D721Med (cell line): ENCODE data around the gene WNK1.

Experiments
- DNase-seq: peaks from one replicate; pipeline ENCODE4 v3.0.0; 2011; ENCODE audit warnings: low spot score; ENCODE audit not compliant: insufficient read length
- FAIRE-seq: peaks from 2 replicates; lab custom pipeline; 2011; peaks lifted over from hg19 to GRCh38; lab: Jason Lieb, UNC
- TF ChIP-seq, protein P1 (sequence below): IDR thresholded peaks from 2 replicates; pipeline ENCODE4 v1.5.1; 2012; ENCODE audit warnings: mild to moderate bottlenecking, control low read depth; ENCODE audit not compliant: insufficient read depth; ENCODE audit errors: missing control alignments

Gene WNK1

DNA sequence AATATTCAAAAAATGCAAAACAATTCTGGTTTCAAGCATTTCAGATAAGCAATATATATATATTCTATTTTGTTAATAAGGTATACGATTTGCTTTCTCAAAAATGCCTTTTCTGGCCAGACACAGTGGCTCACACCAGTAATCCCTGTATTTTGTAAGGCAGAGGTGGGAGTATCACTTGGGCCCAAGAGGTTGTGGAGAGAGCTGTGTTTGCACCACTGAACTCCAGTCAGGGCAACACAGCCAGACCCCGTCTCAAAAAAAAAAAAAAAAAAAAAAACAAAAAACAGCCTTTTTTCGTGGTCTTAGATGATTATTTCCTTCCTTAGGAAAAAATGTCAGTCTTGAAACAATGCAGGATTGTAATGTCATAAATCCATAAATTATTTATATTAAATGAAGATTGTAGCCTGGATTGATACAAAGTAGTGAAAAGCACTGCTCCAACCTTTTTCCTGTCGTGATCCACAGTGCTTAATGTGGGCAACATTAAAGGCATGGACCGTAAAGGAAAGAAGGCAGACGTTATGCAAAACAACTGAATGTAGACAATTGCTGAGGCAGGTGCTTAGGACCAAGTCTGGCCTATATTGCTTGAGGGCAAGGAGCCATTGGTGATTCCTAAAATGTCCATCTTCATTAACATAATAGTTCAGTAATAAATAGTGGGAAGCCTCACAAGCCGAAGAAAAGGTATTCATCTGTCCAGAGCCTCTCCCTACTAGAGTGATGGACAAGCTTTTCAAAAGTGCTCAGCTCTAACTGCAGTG is 160.3 kb downstream of the WNK1 start:
- FAIRE-seq (no peak), DNase-seq (no peak)
- TF ChIP-seq, protein P1, sequence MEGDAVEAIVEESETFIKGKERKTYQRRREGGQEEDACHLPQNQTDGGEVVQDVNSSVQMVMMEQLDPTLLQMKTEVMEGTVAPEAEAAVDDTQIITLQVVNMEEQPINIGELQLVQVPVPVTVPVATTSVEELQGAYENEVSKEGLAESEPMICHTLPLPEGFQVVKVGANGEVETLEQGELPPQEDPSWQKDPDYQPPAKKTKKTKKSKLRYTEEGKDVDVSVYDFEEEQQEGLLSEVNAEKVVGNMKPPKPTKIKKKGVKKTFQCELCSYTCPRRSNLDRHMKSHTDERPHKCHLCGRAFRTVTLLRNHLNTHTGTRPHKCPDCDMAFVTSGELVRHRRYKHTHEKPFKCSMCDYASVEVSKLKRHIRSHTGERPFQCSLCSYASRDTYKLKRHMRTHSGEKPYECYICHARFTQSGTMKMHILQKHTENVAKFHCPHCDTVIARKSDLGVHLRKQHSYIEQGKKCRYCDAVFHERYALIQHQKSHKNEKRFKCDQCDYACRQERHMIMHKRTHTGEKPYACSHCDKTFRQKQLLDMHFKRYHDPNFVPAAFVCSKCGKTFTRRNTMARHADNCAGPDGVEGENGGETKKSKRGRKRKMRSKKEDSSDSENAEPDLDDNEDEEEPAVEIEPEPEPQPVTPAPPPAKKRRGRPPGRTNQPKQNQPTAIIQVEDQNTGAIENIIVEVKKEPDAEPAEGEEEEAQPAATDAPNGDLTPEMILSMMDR, result no peak

DNA sequence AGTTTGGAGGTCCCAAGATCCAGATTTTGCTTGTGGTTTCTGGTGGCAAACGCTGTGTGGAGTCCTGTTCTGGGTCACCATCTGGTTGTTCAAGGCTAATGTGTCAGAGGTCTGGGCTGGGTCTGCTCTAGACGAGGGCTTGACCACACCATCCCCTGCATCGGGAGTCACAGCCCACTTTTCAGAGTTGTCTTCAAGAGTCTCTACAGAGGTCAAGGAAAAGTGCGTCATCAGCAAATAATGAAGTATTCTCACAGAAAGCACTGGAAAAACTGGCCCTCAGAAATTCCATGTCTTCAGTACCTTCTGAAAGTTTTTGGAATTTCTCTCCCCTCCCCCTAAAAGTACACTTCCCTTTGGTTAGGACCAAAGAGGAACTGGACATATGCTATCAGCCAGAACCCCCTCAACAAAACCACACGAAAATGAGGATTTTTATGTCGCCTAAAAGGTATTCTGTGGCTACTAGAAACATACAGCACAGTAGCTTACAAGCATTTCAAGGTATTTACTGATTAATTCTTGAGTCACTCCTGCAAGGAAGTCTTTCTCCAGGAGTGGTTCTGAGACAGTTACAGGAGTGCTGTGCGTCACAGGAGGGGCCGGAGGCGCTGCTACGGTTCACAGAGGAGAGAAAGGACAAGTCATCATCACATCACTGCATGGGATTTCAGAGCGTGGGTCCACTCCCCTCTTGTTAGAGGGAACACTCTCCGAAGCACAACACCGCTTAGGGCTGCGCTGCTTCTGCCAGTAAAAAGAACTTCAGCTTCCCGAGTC is 161.7 kb downstream of the WNK1 start:
- TF ChIP-seq, protein P1, result no peak
- no peak for FAIRE-seq
- no peak for DNase-seq

DNA sequence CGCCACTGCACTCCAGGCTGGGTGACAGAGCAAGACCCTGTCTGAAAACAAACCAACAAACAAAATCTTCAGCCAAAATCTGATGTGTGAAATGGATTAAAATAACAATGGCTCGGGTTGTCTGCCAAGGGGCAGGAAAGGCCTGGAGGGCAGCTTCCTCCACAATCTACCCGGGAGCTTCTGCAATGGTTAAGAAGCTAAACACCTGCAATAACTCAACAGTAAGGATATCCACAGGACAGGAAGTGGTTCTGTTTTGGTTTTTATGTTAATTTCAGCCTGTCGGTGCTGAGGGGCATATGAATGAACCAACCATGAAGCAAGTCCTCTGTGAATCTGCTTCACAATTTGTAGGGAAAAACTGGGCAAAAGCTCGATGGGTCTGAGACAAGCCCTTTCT is 162.7 kb downstream of the WNK1 start:
- no peak for FAIRE-seq
- no peak for DNase-seq
- TF ChIP-seq, protein P1, result no peak

DNA sequence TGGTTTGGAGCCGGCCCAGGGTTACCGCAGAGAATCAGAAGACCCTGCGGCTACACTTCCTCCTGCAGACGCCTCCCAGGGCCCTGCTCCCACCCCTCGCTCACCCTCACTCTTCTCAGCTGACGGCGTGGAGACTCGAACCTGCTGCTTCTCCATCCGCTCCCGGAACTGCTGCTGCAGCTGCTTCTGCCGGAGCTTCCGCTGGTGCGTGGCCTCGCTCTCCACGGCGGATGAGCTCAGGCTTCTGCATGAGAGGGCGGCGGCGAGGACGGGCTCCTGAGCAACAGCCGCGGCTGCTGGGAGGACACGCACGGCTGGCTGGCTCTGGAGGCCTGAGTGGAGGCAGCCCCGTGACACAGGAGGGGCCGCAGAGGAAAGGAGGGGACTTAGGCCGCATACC is 163.9 kb downstream of the WNK1 start:
- FAIRE-seq (no peak), DNase-seq (no peak)
- TF ChIP-seq, protein P1, result no peak

DNA sequence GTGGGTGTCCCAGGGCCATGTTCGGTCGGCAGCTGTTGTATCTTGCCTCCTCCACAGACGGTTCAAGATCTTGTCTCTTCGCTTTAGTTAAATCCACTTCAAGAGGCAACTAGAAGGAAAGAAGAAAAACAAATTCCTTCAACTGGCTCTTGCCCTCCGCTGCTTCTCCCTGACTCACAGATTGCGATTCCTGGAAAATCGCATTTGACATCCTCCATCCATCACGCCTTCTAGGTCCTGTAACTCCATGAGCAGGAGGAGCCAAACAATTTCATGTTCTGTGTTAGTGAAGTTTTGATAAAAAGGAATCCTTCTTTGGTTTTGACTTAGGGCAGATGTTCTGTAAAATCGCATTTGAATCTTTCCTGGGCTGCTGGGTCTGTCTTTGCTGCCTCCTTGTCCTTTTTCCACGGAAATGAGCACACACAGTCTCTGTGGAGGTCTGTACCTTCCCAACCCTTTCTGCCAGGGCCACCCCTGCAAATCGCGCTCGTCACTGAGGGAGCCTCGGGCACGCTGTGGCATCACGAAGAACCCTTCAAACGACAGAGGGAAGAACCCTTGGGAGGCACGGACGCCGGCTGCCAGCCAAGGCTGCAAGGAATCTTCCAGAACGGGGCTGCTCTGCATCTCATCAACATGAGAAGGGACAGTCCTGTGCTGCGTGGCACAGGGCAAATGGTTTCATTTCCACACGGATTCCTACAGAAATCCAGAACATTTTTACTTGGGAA is 164.5 kb downstream of the WNK1 start:
- TF ChIP-seq, protein P1, result no peak
- DNase-seq (no peak), FAIRE-seq (no peak)

DNA sequence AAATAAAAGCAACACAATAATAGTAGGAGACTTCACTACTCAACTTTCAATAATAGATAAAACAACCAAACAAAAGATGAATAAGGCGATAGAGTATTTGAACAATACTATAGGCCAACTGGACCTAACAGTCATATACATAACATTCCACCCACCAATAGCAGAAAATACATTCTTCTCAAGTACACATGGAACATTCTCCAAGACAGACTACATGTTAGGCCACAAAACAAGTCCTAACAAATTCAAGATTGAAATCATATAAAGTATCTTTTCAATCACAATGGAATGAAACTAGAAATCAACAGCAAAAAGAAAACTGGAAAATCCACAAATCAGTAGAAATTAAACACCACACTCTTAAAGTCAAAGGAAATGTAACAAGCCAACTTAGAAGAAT is 168.3 kb downstream of the WNK1 start:
- FAIRE-seq (no peak), DNase-seq (no peak)
- TF ChIP-seq, protein P1, result no peak
